Stimulated activated effector memory CD8-positive, alpha-beta T cell treated with anti-CD3 and anti-CD28 coated beads, Interleukin-12 subunit alpha, Interleukin-12 subunit beta, amount 100 ng/mL, for 72 hours (primary cell): ENCODE data around the gene GALNTL6.

ENCODE experiments used
- ATAC-seq: fragments of 150-1000 bp; cut with Tn5 transposase; 2 replicates; pipeline ENCODE4 v1.10.0; 2021
- DNase-seq, 2 donors: peaks; one replicate each; pipeline ENCODE4 v3.0.0; 2021 to 2022; ENCODE audit warnings: low spot score in 2 of 2
- H3K27ac Mint-ChIP-seq: one replicate; pipeline ENCODE4 v1.8.0; 2022; ENCODE audit warnings: mild to moderate bottlenecking, mixed read lengths
- H3K36me3 Mint-ChIP-seq: one replicate; pipeline ENCODE4 v1.8.0; 2022; ENCODE audit warnings: mild to moderate bottlenecking, mixed read lengths
- H3K4me1 Mint-ChIP-seq: one replicate; pipeline ENCODE4 v1.8.0; 2022; ENCODE audit warnings: mixed read lengths
- H3K4me3 Mint-ChIP-seq: one replicate; pipeline ENCODE4 v1.8.0; 2022; ENCODE audit warnings: mild to moderate bottlenecking, mixed read lengths
- H3K9me3 Mint-ChIP-seq: one replicate; pipeline ENCODE4 v1.8.0; 2022; ENCODE audit warnings: mixed read lengths

GALNTL6 gene

DNA sequence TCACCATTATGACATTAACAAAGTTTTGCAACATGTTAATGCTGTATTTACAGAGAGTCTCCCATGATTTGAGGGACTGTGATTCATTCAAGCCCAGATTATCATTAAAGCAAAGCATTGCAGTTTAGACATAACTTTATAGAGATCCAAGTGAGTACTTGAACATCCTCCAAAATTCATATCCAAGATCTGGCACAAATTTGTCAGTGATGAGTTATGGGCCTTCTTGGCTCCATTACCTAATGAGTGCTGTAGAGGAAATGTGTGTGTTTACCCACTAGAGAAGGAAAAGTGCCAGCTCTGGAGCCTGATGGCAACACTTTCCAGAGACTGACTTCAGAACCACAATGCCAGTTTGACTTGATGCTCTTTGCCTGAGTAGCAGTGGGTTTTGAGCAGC is 432.3 kb downstream of the GALNTL6 start:
- Mint-ChIP-seq H3K4me3 (no peak overlapping the region), H3K36me3 (no peaks in the 10 kb centered on the region), H3K9me3 (peaks cover 17% of the 10 kb centered on the region), H3K4me1 (no peaks in the 10 kb centered on the region), H3K27ac (no peak overlapping the region)
- no peak for DNase-seq
- no peak for ATAC-seq

GRCh38 chr4:172253409-172253808 is 440.2 kb downstream of the GALNTL6 start:
- Mint-ChIP-seq H3K9me3 (peaks cover 24% of the 10 kb centered on the region), H3K27ac (no peak overlapping the region), H3K4me1 (no peaks in the 10 kb centered on the region), H3K36me3 (no peaks in the 10 kb centered on the region), H3K4me3 (no peak overlapping the region)
- ATAC-seq (no peak), DNase-seq (no peak)

- ATAC-seq (no peak), DNase-seq (no peak)
- no peak overlapping the region for H3K27ac Mint-ChIP-seq
- H3K4me3 Mint-ChIP-seq, result no peak overlapping the region
- peaks cover 29% of the 10 kb centered on the region for H3K9me3 Mint-ChIP-seq
- no peaks in the 10 kb centered on the region for H3K36me3 Mint-ChIP-seq
- no peaks in the 10 kb centered on the region for H3K4me1 Mint-ChIP-seq
Observed at GRCh38 chr4:172256820-172257219, 443.6 kb downstream of the GALNTL6 start.

DNA sequence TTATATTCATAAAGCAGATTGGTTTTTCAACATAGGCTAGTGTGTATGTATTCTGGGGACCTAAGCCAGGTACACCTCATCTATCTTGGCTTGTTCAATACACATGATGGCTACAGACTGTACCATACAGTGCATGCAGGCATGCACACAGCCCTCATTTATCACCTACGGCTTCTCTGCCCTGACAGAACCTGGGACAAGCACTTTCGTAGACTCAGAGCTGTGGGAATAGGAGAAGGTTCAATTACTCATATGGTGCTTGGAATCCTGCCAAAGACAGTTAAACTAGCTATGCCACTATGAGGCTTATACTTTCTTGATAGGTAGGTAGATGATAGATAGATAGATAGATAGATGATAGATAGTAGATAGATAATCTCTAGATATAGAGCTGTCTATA is 457.2 kb downstream of the GALNTL6 start:
- no peak for ATAC-seq

DNA sequence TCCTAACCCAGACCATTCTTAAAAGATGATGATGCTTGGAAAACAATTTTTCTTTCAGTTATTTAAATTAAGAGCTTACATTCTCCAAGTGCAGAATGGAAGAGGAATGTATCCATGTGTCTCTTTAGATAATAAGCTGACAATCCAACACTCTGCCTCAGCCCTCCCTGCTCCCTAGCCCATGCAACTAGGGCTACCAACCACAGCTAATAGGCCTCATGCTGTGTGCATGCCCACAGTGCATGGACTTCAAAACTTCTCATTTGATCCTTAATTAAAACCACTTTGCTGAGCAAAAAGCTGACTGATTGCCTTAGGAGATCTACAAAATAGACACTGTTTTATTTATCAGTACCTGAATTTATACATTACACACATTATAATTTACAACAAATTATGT is 473.9 kb downstream of the GALNTL6 start:
- H3K9me3 Mint-ChIP-seq, result peaks cover 13% of the 10 kb centered on the region
- no peak overlapping the region for H3K4me3 Mint-ChIP-seq
- no peaks in the 10 kb centered on the region for H3K36me3 Mint-ChIP-seq
- no peak overlapping the region for H3K27ac Mint-ChIP-seq
- DNase-seq (no peak), ATAC-seq (no peak)
- no peaks in the 10 kb centered on the region for H3K4me1 Mint-ChIP-seq

More for the DNA sequence above, 457.2 kb downstream of the GALNTL6 start:
- H3K4me3 Mint-ChIP-seq, result no peak overlapping the region
- H3K36me3 Mint-ChIP-seq, result no peaks in the 10 kb centered on the region
- no peaks in the 10 kb centered on the region for H3K4me1 Mint-ChIP-seq
- peaks cover 18% of the 10 kb centered on the region for H3K9me3 Mint-ChIP-seq
- no peak for DNase-seq
- H3K27ac Mint-ChIP-seq, result no peak overlapping the region

DNA sequence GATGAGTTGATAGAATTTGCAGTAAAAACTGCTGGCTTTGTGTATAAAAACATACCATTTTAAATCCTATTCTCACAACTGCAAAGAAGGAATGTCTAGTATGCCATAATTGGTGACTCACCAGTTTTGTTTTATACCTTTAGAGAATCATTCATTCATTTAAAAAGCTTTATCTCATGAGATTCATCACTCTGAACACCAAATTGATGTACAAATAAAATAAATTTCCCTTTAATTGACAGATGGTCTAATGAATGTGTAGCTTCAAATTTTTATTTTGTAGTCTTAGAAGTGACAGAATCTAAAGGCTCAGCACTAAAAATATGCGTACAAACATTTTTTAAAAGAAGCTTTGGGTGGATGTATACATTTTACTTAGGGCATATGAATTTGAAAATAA is 492.5 kb downstream of the GALNTL6 start:
- H3K9me3 Mint-ChIP-seq, result peaks cover 11% of the 10 kb centered on the region
- no peak for ATAC-seq
- no peak overlapping the region for H3K4me3 Mint-ChIP-seq
- H3K27ac Mint-ChIP-seq, result no peak overlapping the region
- no peaks in the 10 kb centered on the region for H3K4me1 Mint-ChIP-seq
- no peaks in the 10 kb centered on the region for H3K36me3 Mint-ChIP-seq
- no peak for DNase-seq

GRCh38 chr4:172308078-172308477 is 494.9 kb downstream of the GALNTL6 start:
- H3K27ac Mint-ChIP-seq, result no peak overlapping the region
- H3K4me1 Mint-ChIP-seq, result no peaks in the 10 kb centered on the region
- H3K9me3 Mint-ChIP-seq, result peaks cover 9% of the 10 kb centered on the region
- no peaks in the 10 kb centered on the region for H3K36me3 Mint-ChIP-seq
- no peak overlapping the region for H3K4me3 Mint-ChIP-seq
- ATAC-seq, result no peak
- DNase-seq, result no peak

GRCh38 chr4:172311682-172312081 is 498.5 kb downstream of the GALNTL6 start:
- ATAC-seq (no peak), DNase-seq (no peak)
- H3K9me3 Mint-ChIP-seq, result peaks cover 6% of the 10 kb centered on the region
- H3K4me3 Mint-ChIP-seq, result no peak overlapping the region
- no peak overlapping the region for H3K27ac Mint-ChIP-seq
- H3K36me3 Mint-ChIP-seq, result no peaks in the 10 kb centered on the region
- H3K4me1 Mint-ChIP-seq, result no peaks in the 10 kb centered on the region

GRCh38 chr4:172323288-172323687 is 510.1 kb downstream of the GALNTL6 start:
- Mint-ChIP-seq H3K4me3 (no peak overlapping the region), H3K4me1 (no peaks in the 10 kb centered on the region), H3K36me3 (no peaks in the 10 kb centered on the region), H3K27ac (no peak overlapping the region), H3K9me3 (peaks cover 20% of the 10 kb centered on the region)
- DNase-seq (no peak), ATAC-seq (no peak)

DNA sequence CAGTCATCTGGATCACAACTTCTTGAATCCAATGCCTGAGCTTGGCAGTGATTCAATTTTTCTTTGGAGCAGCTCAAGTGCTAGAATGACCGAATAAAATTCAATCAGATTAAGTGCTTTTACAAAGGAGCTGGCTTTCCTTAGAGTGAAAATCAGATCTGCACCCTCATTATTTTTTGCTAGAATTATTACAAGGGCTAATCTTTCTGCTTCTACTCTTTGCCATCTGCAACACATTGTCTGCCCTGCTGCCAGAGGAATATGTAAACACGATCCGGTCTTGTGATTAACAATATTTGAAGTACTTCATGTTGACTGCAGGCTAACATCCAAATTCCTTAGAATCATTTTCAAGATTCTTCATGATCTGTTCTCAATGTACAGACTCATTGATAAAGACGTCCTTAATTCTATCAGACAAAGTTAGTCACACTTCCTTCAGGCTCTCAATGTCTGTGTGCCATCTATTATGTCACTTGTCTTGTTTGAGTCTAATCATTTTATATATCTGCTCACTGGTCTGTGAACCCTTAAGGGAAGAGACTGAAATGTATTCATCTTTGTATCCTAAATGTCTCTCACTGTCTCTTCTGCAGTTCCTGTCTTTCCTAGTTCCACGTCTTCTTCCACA is 531.2 kb downstream of the GALNTL6 start:
- DNase-seq, result no peak
- ATAC-seq, result no peak
- H3K27ac Mint-ChIP-seq, result no peak overlapping the region
- H3K4me1 Mint-ChIP-seq, result no peaks in the 10 kb centered on the region
- H3K9me3 Mint-ChIP-seq, result peaks cover 2% of the 10 kb centered on the region
- H3K36me3 Mint-ChIP-seq, result no peaks in the 10 kb centered on the region
- no peak overlapping the region for H3K4me3 Mint-ChIP-seq

DNA sequence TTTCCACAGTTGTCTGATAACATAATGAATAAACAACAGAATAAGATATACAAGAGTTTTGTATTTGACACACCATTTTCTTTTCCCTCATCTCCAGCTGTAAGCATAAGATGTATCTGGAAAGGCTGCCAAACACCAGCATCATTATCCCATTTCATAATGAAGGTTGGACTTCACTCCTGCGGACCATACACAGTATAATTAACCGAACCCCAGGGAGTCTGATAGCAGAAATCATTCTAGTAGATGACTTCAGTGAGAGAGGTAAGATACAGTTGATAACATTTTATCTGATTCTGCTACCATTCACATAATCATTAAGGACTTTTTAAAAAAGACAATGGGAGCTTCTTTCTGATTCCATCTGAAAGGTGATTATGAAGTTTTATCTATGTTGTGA is 535.2 kb downstream of the GALNTL6 start:
- no peaks in the 10 kb centered on the region for H3K4me1 Mint-ChIP-seq
- no peak overlapping the region for H3K4me3 Mint-ChIP-seq
- no peak for ATAC-seq
- H3K36me3 Mint-ChIP-seq, result no peaks in the 10 kb centered on the region
- no peak overlapping the region for H3K27ac Mint-ChIP-seq
- DNase-seq, result no peak
- H3K9me3 Mint-ChIP-seq, result peaks cover 5% of the 10 kb centered on the region

DNA sequence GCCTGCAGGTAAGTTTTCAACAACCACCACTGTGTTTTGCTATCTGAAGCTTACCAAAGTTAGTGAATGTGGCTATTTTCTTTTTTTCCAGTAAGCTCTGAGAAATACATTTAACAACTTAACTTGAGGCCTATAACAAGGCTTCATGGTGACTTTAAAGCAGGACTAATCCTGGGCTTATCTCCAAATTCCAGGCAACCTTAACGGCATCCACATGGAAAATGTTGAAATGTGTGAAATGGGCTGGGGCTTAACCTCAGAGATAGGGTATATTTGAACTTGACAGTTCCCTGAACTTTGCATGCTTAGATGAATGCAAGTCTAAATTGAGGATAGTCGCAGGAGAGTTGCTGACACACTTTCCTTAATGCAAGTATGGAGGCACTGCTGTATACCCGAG is 539.2 kb downstream of the GALNTL6 start:
- Mint-ChIP-seq H3K4me1 (no peaks in the 10 kb centered on the region), H3K36me3 (no peaks in the 10 kb centered on the region), H3K9me3 (peaks cover 3% of the 10 kb centered on the region), H3K27ac (no peak overlapping the region), H3K4me3 (no peak overlapping the region)
- no peak for DNase-seq
- no peak for ATAC-seq

- no peaks in the 10 kb centered on the region for H3K36me3 Mint-ChIP-seq
- DNase-seq, result no peak
- ATAC-seq, result no peak
- no peak overlapping the region for H3K4me3 Mint-ChIP-seq
- H3K9me3 Mint-ChIP-seq, result peaks cover 2% of the 10 kb centered on the region
- no peaks in the 10 kb centered on the region for H3K4me1 Mint-ChIP-seq
- H3K27ac Mint-ChIP-seq, result no peak overlapping the region
Observed at GRCh38 chr4:172356016-172356415, 542.8 kb downstream of the GALNTL6 start.

- Mint-ChIP-seq H3K27ac (no peak overlapping the region), H3K36me3 (no peaks in the 10 kb centered on the region), H3K4me1 (no peaks in the 10 kb centered on the region), H3K4me3 (no peak overlapping the region), H3K9me3 (no peaks in the 10 kb centered on the region)
- DNase-seq (no peak), ATAC-seq (no peak)
Observed at GRCh38 chr4:172357006-172357540, 543.9 kb downstream of the GALNTL6 start.

DNA sequence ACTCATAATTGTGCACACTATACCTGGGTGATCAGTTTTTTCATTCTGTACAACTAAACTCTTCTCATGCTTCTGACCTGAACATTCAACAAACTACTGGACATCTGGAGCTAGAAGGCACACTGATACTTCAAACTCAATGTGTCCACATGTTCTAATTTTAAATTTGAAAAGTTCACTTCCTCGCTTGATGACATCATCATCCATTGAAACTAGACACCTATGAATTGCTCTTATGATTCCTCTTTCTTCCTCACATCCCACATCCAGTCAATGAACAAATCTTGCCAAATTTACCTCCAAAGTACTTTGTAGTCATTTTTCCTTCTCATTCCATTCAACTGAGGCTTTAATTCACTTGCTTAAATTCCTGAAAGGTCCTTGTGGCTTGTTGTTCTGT is 549.4 kb downstream of the GALNTL6 start:
- H3K4me3 Mint-ChIP-seq, result no peak overlapping the region
- no peaks in the 10 kb centered on the region for H3K36me3 Mint-ChIP-seq
- DNase-seq (no peak), ATAC-seq (no peak)
- no peaks in the 10 kb centered on the region for H3K4me1 Mint-ChIP-seq
- peaks cover 12% of the 10 kb centered on the region for H3K9me3 Mint-ChIP-seq
- H3K27ac Mint-ChIP-seq, result no peak overlapping the region

- H3K4me3 Mint-ChIP-seq, result no peak overlapping the region
- H3K9me3 Mint-ChIP-seq, result peaks cover 8% of the 10 kb centered on the region
- no peaks in the 10 kb centered on the region for H3K36me3 Mint-ChIP-seq
- no peaks in the 10 kb centered on the region for H3K4me1 Mint-ChIP-seq
- no peak for DNase-seq
- no peak overlapping the region for H3K27ac Mint-ChIP-seq
- no peak for ATAC-seq
Observed at GRCh38 chr4:172369471-172369959, 556.3 kb downstream of the GALNTL6 start.
